Activated naive CD8-positive, alpha-beta T cell treated with anti-CD3 and anti-CD28 coated beads, Interleukin-2, amount 50 U/mL, for 24 hours (primary cell): ENCODE results near the gene RFLNA.

ENCODE experiments used
- ATAC-seq: fragments of 150-1000 bp; cut with Tn5 transposase; one replicate; pipeline ENCODE4 v1.10.0; 2021
- DNase-seq: peaks from one replicate; pipeline ENCODE4 v3.0.0; 2021
- H3K27ac Mint-ChIP-seq: one replicate; pipeline ENCODE4 v1.8.0; 2021; ENCODE audit warnings: mild to moderate bottlenecking, mixed read lengths
- H3K27me3 Mint-ChIP-seq: one replicate; pipeline ENCODE4 v1.8.0; 2021; ENCODE audit warnings: mixed read lengths
- H3K36me3 Mint-ChIP-seq: one replicate; pipeline ENCODE4 v1.8.0; 2021; ENCODE audit warnings: low read depth, mixed read lengths
- H3K4me1 Mint-ChIP-seq: one replicate; pipeline ENCODE4 v1.8.0; 2021; ENCODE audit warnings: mixed read lengths
- H3K4me3 Mint-ChIP-seq: one replicate; pipeline ENCODE4 v1.8.0; 2021; ENCODE audit warnings: mild to moderate bottlenecking, moderate library complexity, mixed read lengths
- H3K9me3 Mint-ChIP-seq: one replicate; pipeline ENCODE4 v1.8.0; 2021; ENCODE audit warnings: mixed read lengths

Gene RFLNA

DNA sequence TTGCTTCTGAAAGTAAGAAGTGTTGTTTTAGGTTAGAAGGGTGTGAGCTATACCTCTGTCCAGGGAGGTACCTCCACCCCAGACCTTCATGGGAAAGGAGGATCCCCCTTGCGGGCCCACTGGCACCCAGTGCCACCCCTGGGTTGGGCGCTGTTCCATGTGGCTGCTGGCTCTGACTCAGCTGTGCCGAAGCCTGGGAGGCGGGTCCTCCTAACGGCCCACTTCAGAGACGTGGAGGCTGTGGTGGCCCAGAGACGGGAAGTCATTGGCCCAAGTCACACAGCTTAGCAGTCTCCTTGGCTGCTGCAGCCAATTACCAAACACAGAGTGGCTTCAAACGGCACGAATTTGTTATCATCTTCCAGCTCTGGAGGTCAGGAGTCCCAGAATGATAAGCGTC lies 10.2 kb downstream of the RFLNA start:
- no peak overlapping the region for H3K27ac Mint-ChIP-seq
- H3K9me3 Mint-ChIP-seq = no peaks in the 10 kb centered on the region
- H3K4me3 Mint-ChIP-seq = no peak overlapping the region
- H3K4me1 Mint-ChIP-seq = no peaks in the 10 kb centered on the region
- ATAC-seq (no peak), DNase-seq (no peak)
- no peaks in the 10 kb centered on the region for H3K36me3 Mint-ChIP-seq
- no peaks in the 10 kb centered on the region for H3K27me3 Mint-ChIP-seq

GRCh38 chr12:124305776-124306685 lies 11.1 kb downstream of the RFLNA start:
- Mint-ChIP-seq H3K36me3 (no peaks in the 10 kb centered on the region), H3K9me3 (no peaks in the 10 kb centered on the region), H3K27ac (no peak overlapping the region), H3K27me3 (no peaks in the 10 kb centered on the region), H3K4me1 (no peaks in the 10 kb centered on the region), H3K4me3 (no peak overlapping the region)
- DNase-seq (no peak), ATAC-seq (no peak)

GRCh38 chr12:124306686-124307555 lies 12.0 kb downstream of the RFLNA start:
- Mint-ChIP-seq H3K4me1 (no peaks in the 10 kb centered on the region), H3K27me3 (no peaks in the 10 kb centered on the region), H3K36me3 (no peaks in the 10 kb centered on the region), H3K27ac (no peak overlapping the region), H3K9me3 (no peaks in the 10 kb centered on the region), H3K4me3 (no peak overlapping the region)
- DNase-seq (no peak), ATAC-seq (no peak)

DNA sequence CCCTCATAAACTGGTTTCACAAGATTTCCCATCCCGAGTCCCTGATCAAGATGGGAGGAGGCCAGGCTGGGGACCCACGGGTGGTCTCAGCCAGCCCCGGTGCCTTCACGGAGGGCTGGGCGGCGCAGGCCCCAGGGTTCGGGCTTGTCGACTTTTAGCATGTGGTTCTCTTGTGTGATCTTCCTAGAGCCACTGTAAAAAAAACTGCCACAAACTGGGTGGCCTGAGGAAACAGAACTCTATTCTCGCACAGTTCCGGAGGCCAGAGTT lies 12.6 kb downstream of the RFLNA start:
- no peaks in the 10 kb centered on the region for H3K4me1 Mint-ChIP-seq
- H3K27ac Mint-ChIP-seq = no peak overlapping the region
- DNase-seq (no peak), ATAC-seq (no peak)
- H3K4me3 Mint-ChIP-seq = no peak overlapping the region
- no peaks in the 10 kb centered on the region for H3K27me3 Mint-ChIP-seq
- H3K36me3 Mint-ChIP-seq = no peaks in the 10 kb centered on the region
- H3K9me3 Mint-ChIP-seq = no peaks in the 10 kb centered on the region

DNA sequence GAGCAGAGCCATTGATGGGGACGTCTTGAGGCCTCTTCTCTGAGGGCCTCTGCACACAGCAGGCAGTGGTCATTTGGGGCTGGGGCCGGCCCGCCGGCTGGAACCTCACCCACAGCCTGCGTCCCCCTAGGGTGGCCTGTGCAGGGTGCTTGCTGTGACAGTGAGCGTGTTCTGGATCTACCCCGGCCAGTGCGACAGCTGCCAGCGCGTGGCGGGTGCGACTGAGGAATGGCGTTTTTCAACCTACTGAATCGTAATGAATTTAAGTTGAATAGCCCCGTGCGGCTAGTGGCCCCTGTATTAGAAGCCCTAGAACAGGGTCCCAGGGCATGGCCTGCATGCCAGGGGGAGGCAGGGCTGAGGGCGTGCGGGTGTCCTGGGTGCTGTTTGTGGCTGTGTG lies 13.8 kb downstream of the RFLNA start:
- Mint-ChIP-seq H3K4me3 (no peak overlapping the region), H3K36me3 (no peaks in the 10 kb centered on the region), H3K9me3 (no peaks in the 10 kb centered on the region), H3K4me1 (no peaks in the 10 kb centered on the region), H3K27me3 (no peaks in the 10 kb centered on the region), H3K27ac (no peak overlapping the region)
- ATAC-seq (no peak), DNase-seq (no peak)

- Mint-ChIP-seq H3K4me1 (no peaks in the 10 kb centered on the region), H3K9me3 (no peaks in the 10 kb centered on the region), H3K27ac (no peak overlapping the region), H3K27me3 (no peaks in the 10 kb centered on the region), H3K4me3 (no peak overlapping the region), H3K36me3 (no peaks in the 10 kb centered on the region)
- DNase-seq (no peak), ATAC-seq (no peak)
These were observed 14.3 kb downstream of the RFLNA start for GRCh38 chr12:124309231-124309630.

- DNase-seq (no peak), ATAC-seq (no peak)
- no peak overlapping the region for H3K27ac Mint-ChIP-seq
- no peaks in the 10 kb centered on the region for H3K36me3 Mint-ChIP-seq
- H3K4me3 Mint-ChIP-seq = no peak overlapping the region
- no peaks in the 10 kb centered on the region for H3K27me3 Mint-ChIP-seq
- no peaks in the 10 kb centered on the region for H3K4me1 Mint-ChIP-seq
- no peaks in the 10 kb centered on the region for H3K9me3 Mint-ChIP-seq
These were observed 14.9 kb downstream of the RFLNA start for GRCh38 chr12:124309744-124310143.

DNA sequence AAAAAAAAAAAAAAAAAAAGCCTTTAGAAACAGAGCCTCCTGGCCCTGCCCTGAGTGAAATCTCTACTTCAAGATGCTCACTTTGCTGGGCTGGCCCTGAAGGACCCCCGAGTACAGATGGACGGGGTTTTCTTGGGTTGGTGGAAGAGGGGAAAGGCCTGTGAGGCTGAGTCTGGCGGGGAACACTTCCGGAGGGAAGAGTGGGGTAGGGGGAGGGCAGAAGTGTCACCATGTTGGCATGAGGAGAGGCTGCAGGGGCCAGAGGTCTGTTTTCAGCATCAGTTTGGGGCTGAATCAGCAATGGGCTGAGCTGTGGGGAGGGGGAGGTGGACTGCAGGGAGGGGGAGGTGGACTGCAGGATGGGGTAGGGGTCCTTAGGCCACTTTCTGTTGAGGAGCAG lies 15.3 kb downstream of the RFLNA start:
- H3K36me3 Mint-ChIP-seq = no peaks in the 10 kb centered on the region
- DNase-seq (no peak), ATAC-seq (no peak)
- no peak overlapping the region for H3K4me3 Mint-ChIP-seq
- H3K4me1 Mint-ChIP-seq = no peaks in the 10 kb centered on the region
- no peak overlapping the region for H3K27ac Mint-ChIP-seq
- no peaks in the 10 kb centered on the region for H3K27me3 Mint-ChIP-seq
- H3K9me3 Mint-ChIP-seq = no peaks in the 10 kb centered on the region

DNA sequence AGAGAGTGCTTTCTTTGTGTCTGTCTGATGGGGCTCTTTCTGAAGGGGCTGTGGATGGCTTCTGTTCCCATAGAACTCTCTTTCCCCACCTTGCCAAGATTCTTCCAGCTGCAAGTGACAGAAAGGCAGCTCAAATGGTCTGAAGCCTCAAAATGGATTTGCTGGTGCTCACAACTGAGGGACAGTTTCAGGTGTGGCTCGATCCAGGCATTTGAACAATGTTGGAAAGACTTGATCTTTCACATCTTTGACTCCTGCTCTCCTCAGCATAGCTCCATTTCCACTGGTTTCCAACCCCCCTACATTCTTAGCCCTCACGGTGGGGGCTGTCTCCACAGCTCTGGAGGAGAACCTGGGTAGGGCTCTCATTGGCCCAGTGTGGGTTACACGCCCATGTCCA lies 15.9 kb downstream of the RFLNA start:
- Mint-ChIP-seq H3K4me1 (no peaks in the 10 kb centered on the region), H3K4me3 (no peak overlapping the region), H3K27ac (no peak overlapping the region), H3K36me3 (no peaks in the 10 kb centered on the region), H3K27me3 (no peaks in the 10 kb centered on the region), H3K9me3 (no peaks in the 10 kb centered on the region)
- no peak for ATAC-seq
- DNase-seq = no peak

- Mint-ChIP-seq H3K9me3 (no peaks in the 10 kb centered on the region), H3K27ac (no peak overlapping the region), H3K27me3 (no peaks in the 10 kb centered on the region), H3K36me3 (no peaks in the 10 kb centered on the region), H3K4me1 (no peaks in the 10 kb centered on the region), H3K4me3 (no peak overlapping the region)
- DNase-seq = no peak
- ATAC-seq = no peak
These were observed 16.6 kb downstream of the RFLNA start for GRCh38 chr12:124311292-124312109.

DNA sequence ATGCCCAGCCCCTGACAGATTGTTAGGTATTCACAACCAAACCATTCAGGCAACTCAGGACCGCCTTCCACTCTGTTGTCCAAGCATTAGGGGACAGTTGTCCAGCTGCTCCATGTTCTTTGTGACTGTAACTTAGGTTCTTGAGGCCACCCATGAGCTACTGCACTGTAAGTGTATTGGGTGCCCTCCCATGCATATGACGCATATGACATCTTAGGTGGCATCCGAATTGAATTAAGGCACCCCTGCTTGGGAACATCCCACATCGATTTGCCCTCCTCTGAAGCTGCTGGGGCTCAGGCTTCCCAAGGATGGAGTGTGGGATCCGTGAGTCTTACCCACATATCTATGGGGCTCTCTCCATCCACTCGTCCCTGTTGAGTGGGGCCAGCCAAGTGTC lies 17.7 kb downstream of the RFLNA start:
- no peaks in the 10 kb centered on the region for H3K36me3 Mint-ChIP-seq
- no peak overlapping the region for H3K4me3 Mint-ChIP-seq
- H3K4me1 Mint-ChIP-seq = no peaks in the 10 kb centered on the region
- no peak for ATAC-seq
- DNase-seq = no peak
- no peaks in the 10 kb centered on the region for H3K9me3 Mint-ChIP-seq
- H3K27ac Mint-ChIP-seq = no peak overlapping the region
- H3K27me3 Mint-ChIP-seq = no peaks in the 10 kb centered on the region

DNA sequence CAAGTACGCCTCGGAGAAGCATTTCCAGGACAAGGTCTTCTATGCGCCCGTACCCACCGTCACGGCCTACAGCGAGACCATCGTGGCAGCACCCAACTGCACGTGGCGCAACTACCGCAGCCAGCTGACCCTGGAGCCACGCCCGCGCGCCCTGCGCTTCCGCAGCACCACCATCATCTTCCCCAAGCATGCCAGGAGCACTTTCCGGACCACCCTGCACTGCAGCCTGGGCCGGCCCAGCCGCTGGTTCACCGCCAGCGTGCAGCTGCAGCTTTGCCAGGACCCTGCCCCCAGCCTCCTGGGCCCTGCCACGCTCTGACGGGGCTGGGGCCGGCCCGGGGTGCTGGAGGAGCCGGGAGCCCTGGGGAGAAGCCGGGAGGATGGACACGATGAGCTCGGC lies 19.3 kb downstream of the RFLNA start:
- H3K4me3 Mint-ChIP-seq = no peak overlapping the region
- no peaks in the 10 kb centered on the region for H3K36me3 Mint-ChIP-seq
- ATAC-seq = no peak
- no peak for DNase-seq
- H3K4me1 Mint-ChIP-seq = no peaks in the 10 kb centered on the region
- no peak overlapping the region for H3K27ac Mint-ChIP-seq
- H3K9me3 Mint-ChIP-seq = no peaks in the 10 kb centered on the region
- no peaks in the 10 kb centered on the region for H3K27me3 Mint-ChIP-seq

GRCh38 chr12:124314766-124315165 lies 19.9 kb downstream of the RFLNA start:
- no peaks in the 10 kb centered on the region for H3K36me3 Mint-ChIP-seq
- ATAC-seq = no peak
- H3K27ac Mint-ChIP-seq = no peak overlapping the region
- no peaks in the 10 kb centered on the region for H3K27me3 Mint-ChIP-seq
- H3K9me3 Mint-ChIP-seq = no peaks in the 10 kb centered on the region
- no peak overlapping the region for H3K4me3 Mint-ChIP-seq
- no peak for DNase-seq
- peaks cover 2% of the 10 kb centered on the region for H3K4me1 Mint-ChIP-seq

- DNase-seq = no peak
- Mint-ChIP-seq H3K9me3 (no peaks in the 10 kb centered on the region), H3K27ac (no peak overlapping the region), H3K27me3 (no peaks in the 10 kb centered on the region), H3K36me3 (no peaks in the 10 kb centered on the region), H3K4me3 (no peak overlapping the region), H3K4me1 (peaks cover 2% of the 10 kb centered on the region)
- ATAC-seq = no peak
These were observed 20.6 kb downstream of the RFLNA start for GRCh38 chr12:124315372-124316044.
